ENCODE measurements around the gene AXIN1.

Gene AXIN1

GRCh38 chr16:252366-253337 is 99.9 kb downstream of the AXIN1 start:
- peak; percentile 3 for TF ChIP-seq CTCF (IDR thresholded peaks at IDR 0.05; ENCODE audit: control extremely low read depth, extremely low read depth, low read depth, missing control alignments)
- DNase-seq (ENCODE audit: extremely low spot score), result peak; percentile 78
- POLR2A ChIA-PET, result interaction anchor here (0.7 kb wide), 1 partner anchor 1894 kb away, joined by 3 read pairs; no protein-coding TSS in a partner anchor
- CTCF ChIA-PET, result interaction anchor here (1.1 to 1.3 kb wide), 3 partner anchors 10 to 17 kb away, joined by 3 read pairs; no protein-coding TSS in a partner anchor

DNA sequence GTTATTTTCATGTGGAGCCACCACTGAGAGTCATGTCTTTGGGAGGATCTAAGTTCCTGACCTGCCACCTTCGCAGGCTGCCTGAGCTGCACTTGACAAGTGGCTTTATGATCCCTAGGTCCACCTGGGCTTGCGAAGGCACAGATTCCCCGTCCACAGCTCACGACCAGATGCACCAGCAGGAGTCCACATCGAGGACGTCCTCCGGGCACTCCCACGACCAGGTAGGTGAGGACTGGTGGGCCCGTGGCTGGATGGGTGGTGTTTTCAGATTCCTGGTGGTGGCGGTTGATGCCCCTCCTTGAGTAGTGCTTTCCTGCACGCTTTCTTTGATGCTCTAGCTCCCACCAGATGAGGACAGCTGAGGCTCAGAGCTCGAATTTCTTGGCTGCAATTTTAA is 103.1 kb downstream of the AXIN1 start:
- no peak for TF ChIP-seq CTCF (IDR thresholded peaks at IDR 0.05; ENCODE audit: control extremely low read depth, extremely low read depth, low read depth, missing control alignments)
- POLR2A ChIA-PET, result no interaction called here
- no peak for DNase-seq (ENCODE audit: extremely low spot score)
- CTCF ChIA-PET, result interaction anchor here (0.7 to 1.8 kb wide), 4 partner anchors 9 to 143 kb away, joined by 3 to 10 read pairs (median 5); no protein-coding TSS in a partner anchor

DNA sequence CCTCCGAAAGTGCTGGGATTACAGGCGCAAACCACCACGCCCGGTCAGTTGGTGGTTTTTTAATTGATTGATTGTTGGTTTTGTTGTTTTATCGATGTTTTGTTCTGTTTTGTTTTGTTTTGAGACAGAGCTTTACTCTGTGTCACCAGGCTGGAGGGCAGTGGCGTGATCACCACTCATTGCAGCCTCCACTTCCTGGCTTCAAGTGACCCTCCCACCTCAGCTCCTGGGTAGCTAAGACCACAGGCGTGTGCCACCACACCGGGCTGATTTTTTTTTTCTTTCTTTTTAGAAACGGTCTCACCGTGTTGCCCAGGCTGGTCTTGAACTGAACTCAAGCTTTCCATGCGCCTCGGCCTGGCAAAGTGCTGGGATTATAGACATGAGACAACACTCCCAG is 105.5 kb downstream of the AXIN1 start:
- no peak for TF ChIP-seq CTCF (IDR thresholded peaks at IDR 0.05; ENCODE audit: control extremely low read depth, extremely low read depth, low read depth, missing control alignments)
- DNase-seq (ENCODE audit: extremely low spot score), result no peak
- ChIA-PET POLR2A (no interaction called here), CTCF (no interaction called here)

- POLR2A ChIA-PET, result no interaction called here
Observed at GRCh38 chr16:245105-245504, 107.4 kb downstream of the AXIN1 start.

DNA sequence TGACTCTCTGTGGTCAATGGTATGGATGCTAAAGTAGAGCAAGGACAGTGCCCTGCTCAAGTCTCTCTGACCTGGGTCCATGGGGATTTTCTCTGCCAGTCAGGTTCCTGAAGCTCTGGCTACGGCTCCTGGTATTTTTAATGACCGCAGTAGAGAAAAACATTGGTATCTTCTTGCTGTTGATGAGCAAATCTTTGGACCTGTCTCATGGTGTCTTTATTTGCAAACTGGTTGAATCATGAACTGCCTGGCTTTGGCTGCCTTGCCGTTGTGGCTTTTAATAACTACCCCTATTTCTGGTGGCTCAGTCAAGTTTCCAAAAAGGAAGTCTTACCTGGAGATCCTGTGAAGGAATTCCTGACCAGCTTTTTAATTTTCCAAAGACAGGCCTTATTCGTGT is 109.2 kb downstream of the AXIN1 start:
- ChIA-PET CTCF (interaction anchor here (1.2 kb wide), 2 partner anchors 9 to 125 kb away, joined by 3 read pairs; no protein-coding TSS in a partner anchor), POLR2A (no interaction called here)
- no peak for DNase-seq (ENCODE audit: extremely low spot score)
- TF ChIP-seq CTCF (IDR thresholded peaks at IDR 0.05; ENCODE audit: control extremely low read depth, extremely low read depth, low read depth, missing control alignments), result no peak

More at GRCh38 chr16:245105-245504, 107.4 kb downstream of the AXIN1 start:
- CTCF ChIA-PET, result no interaction called here
- no peak for DNase-seq (ENCODE audit: extremely low spot score)
- TF ChIP-seq CTCF (IDR thresholded peaks at IDR 0.05; ENCODE audit: control extremely low read depth, extremely low read depth, low read depth, missing control alignments), result no peak

DNA sequence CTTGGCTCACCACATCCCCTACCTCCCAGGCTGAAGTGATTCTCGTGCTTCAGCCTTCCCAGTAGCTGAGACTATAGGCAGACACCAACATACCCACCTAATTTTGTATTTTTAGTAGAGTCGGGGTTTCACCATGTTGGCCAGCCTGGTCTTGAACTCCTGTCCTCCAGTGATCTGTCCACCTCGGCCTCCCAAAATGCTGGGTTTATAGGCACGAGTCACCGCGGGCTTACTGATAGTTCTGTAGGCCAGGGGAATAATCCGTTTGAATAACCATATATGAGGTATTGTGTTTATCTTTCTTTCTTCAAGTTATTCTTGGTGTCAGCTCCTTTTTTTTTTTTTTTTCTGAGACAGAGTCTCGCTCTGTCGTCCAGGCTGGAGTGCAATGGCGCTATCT is 110.2 kb downstream of the AXIN1 start:
- no peak for TF ChIP-seq CTCF (IDR thresholded peaks at IDR 0.05; ENCODE audit: control extremely low read depth, extremely low read depth, low read depth, missing control alignments)
- DNase-seq (ENCODE audit: extremely low spot score), result no peak
- POLR2A ChIA-PET, result no interaction called here
- CTCF ChIA-PET, result interaction anchor here (1.2 kb wide), 2 partner anchors 10 to 124 kb away, joined by 3 read pairs; no protein-coding TSS in a partner anchor

Measured in GM10248 (cell line).